NCI-H2196 (cell line): ENCODE data around the gene OPN1MW.
"Not testable (repeated sequence)": the region's sequence is repeated elsewhere in the genome, so short reads cannot be mapped to it uniquely, and the experiment has no call there.

ENCODE experiments used
- DNase-seq: peaks from one replicate; lab custom pipeline; 2025; ENCODE audit not compliant: unreplicated experiment; lab: John Stamatoyannopoulos, UW

Gene OPN1MW

DNA sequence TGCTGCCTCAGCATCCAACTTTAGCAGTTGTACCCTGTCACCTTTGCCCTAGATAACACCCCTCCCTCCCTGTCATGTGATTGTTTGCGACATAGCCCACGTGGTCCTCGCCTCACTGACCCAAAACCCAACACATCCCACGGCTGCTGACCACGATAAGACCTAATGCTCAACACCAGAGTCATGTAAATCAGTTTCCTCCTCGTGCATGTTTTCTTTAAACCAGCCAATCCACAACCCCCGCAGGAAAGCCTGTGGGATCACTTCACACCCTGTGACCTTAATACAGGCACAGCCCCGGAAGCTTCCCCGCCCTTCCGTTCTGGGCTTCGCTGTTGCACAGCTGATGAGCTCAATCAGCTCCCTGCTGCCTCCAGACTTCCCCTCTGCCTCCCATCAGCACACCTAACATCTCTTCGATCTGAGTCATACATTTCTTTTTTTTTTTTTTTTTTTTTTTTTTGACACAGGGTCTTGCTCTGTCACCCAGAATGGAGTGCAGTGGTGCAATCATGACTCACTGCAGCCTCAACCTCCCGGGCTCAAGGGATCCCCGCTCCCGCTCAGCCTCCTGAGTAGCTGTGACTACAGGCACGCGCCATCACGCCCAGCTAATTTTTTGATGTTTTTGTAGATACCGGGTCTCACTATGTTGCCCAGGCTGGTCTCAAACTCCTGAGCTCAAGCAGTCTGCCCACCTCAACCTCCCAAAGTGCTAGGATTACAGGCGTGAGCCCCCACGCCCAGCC, 27.4 kb downstream of the OPN1MW start:
- not testable (repeated sequence) for DNase-seq

- DNase-seq = not testable (repeated sequence)
These were observed 28.7 kb downstream of the OPN1MW start for GRCh38 chrX:154211057-154211456.

- not testable (repeated sequence) for DNase-seq
These were observed 29.1 kb downstream of the OPN1MW start for GRCh38 chrX:154211499-154211898.

DNA sequence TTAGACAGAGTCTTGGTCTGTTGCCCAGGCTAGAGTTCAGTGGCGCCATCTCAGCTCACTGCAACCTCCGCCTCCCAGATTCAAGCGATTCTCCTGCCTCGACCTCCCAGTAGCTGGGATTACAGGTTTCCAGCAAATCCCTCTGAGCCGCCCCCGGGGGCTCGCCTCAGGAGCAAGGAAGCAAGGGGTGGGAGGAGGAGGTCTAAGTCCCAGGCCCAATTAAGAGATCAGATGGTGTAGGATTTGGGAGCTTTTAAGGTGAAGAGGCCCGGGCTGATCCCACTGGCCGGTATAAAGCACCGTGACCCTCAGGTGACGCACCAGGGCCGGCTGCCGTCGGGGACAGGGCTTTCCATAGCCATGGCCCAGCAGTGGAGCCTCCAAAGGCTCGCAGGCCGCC, 37.1 kb downstream of the OPN1MW start, which contains the start of gene OPN1MW2:
Gene OPN1MW2, plus strand, starts transcription at position 301 of the 400 bp plus-strand sequence. Its CDS starts 60 bp downstream, at position 361.
- DNase-seq = not testable (repeated sequence)

DNA sequence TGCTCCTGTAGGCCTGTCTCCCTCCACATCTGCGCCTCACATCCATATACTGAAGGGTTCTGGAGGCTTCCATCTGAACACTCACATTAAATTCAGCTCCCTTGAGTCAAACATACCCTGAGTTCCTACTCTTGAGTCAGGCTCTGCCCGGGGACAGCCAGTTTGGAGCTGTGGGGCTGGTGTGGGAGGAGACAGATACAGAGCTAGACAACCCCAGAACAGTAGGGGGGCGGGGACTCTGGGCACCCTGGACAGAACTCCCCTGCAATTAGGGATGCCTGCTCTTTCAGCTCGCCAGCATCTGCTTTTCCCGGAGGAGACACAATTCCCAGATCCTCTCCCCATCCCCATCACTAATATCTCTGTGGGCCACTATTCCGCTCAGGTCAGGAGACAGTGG, 42.9 kb downstream of the OPN1MW start:
- not testable (repeated sequence) for DNase-seq

- DNase-seq = not testable (repeated sequence)
These were observed 44.3 kb downstream of the OPN1MW start for GRCh38 chrX:154226706-154227105.

DNA sequence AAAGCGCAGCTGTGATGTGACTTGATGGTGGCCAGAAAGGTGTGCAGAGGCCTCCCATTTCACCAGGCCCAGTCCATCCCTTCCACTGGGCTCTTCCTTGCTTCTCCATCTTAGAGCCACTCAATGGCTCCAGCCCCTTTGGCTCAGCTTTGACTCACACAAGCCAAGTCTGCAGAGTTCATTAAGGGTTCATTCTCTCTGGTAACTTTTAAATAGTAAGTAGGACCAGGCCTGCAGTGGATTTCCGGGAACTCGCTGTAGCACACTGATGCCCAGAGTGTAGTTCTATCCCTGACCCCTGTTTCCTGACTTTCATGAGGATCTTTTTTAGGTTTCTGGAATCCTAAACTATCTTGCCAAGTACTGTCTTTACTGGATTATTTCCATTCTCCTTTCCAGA, 49.0 kb downstream of the OPN1MW start:
- DNase-seq = not testable (repeated sequence)

DNA sequence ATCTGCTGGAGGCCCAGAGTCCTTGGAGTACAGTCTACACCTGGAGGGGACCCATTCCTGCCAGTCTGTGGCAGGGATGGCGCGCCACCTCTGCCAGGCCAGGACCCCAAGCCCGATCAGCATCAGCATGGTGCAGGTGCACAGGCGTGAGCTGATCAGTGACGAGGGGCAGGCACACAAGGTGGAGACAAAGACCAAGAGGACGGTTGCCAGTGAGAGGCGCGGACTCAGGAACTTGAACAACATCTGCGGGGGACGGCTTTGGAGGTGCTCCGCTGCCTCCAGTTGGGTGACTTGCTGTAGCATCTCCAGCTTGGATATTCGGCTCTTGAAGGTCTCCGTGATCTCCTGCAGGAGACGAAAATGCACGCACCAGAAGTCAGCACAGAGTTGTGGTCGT, 51.2 kb downstream of the OPN1MW start:
- DNase-seq = not testable (repeated sequence)

DNA sequence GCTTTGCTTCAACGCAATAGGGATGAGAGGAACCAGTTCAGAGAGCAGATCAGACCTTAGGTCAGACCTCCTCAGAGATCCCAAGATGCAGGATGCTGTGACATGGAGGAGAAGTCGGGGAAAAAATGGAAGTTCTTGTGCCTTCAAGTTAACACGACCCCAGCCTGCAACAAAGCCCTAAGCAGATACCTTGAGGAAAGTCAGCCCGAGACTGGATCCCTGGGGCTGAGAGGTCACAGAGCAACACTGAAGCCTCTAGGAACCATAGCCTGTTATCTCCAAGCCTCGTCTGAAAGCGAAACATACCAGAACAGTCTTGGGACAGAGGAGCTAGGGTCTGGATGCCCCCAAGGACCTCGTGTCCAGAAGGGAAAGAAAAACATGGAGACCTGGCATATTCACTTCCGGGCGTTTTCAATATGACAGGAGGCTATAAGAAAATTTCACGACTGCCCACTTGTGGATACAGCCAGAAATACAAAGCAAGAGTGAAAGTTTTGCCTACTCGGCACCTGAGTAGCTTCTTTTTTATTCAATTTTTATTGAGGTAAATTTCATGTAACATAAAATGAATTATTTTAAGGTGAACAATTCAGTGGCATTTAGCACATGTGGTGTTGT, 56.7 kb downstream of the OPN1MW start:
- DNase-seq = not testable (repeated sequence)

DNA sequence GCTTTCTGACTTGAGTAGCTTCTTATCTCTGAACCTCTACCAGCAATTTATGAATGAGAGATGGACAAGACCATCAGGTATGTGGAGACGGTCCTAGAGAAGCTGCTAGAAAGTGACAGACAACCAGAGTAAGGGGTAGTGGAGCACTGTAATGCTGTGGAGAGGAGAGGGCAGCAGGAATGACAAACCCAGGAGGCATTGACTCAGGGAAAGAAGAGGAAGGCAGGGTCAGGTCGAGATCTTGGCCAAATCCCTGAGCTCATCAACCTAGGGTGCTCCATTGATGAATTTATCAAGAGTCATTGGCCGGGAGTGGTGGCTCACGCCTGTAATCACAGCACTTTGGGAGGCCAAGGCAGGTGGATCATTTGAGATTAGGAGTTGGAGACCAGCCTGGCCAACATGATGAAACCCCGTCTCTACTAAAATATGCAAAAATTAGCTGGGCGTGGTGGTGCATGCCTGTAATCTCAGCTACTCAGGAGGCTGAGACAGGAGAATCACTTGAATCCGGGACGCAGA, 57.6 kb downstream of the OPN1MW start:
- not testable (repeated sequence) for DNase-seq
